Airway epithelial cell (primary cell): ENCODE data around the gene MCM7. TPM values are rescaled to one million over a fixed set of nuclear protein-coding genes. Genes with fewer than 3 reads are reported as not detected.

ENCODE experiments used
- total RNA-seq: library from RNA; depleted of rRNA; stranded (reverse); fragments of >200 nt; gene quantifications from 2 replicates; pipeline ENCODE4 v1.2.3, GENCODE V29; 2015

The MCM7 gene
- total RNA-seq: 121 and 137 TPM in 2 replicates

GRCh38 chr7:100101016-100101862 is at the start of gene MCM7, which contains the start of gene AP4M1:
TSS of gene MCM7 (minus strand) at chr7:100101397. CDS start at chr7:100101294, 103 bp downstream.
TSS of gene AP4M1 (plus strand) at chr7:100101643. CDS start at chr7:100101715, 72 bp downstream.

DNA sequence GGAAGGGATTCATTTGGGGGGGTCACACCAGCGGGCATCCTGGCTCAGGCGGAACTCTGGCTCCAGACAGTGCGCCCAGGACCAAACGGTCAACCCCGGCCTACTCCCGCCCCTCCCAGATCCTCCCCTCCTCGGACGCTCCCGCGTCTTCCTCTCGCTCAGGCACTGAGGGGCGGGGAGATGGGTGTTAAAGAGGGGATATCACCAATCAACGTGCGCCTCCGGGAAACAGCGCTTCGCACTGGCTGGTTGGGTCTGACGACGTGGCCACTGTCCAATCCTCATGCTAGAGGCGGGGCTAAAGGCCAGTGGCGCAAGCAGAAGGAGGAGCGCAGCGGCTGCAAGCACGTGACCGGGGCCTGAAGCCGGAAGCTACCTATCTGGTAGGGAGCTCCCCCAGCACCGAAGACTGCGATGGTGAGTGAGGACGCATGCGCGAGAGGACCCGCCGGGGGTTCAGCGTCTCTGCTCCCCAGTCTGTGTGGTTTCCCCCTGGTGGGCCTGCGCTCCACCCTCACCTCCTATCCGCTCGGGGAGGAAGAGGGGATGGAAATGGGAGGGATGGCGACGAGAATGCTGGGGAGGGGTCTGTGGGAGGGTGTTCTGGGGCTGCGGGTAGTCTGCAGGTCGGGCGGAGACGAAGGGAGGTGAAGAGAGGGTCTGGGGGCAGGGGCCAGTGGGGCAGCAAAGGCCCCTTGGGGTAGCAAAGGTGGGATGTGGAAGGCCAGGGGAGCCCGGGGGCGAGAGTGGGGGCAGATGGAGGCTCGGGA is 47.5 kb upstream of the MCM7 start, which contains the start of gene LAMTOR4:
TSS of gene LAMTOR4 (plus strand) at position 360 of the 770 bp plus-strand sequence. CDS start at position 415, 55 bp downstream.

GRCh38 chr7:100126931-100127865 is 26.0 kb upstream of the MCM7 start, which contains the start of gene MBLAC1:
TSS of gene MBLAC1 (plus strand) at chr7:100126967. CDS start at chr7:100127396, 429 bp downstream.

DNA sequence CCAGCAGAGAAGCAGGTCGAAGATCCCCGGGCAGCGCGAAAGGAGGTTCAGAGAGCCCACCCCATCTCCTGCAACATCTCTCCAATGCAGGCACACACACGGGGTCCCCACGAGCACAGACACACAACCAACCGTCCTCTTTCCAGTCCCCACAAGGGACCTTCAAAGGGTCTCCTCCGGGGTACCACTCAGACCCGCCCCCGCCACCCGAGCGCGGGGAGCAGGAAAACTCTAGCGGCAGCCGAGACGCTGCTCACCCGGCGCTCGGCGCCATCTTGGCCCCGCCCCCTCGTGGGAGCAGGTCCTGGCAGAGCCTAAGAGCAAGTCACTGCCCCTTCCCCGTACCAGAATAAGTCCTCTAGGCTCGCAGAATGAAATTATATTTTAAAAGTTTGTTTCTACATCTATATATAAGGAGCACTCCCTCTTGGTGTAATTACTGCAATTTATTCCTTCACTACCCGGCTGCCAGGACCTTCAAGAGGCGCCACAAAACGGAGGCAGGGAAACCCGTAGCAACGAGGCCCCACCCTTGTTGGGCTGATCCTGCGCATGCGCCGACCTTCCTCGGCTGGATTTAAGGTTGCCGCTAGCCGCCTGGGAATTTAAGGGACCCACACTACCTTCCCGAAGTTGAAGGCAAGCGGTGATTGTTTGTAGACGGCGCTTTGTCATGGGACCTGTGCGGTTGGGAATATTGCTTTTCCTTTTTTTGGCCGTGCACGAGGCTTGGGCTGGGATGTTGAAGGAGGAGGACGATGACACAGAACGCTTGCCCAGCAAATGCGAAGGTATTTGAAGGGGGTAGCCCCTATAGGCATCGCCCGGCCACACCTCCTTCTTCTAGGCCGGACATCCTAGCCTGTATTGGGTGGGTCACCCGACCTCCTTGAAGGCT is 18.1 kb upstream of the MCM7 start, which contains the start of the genes CNPY4 and TAF6:
TSS of gene CNPY4 (plus strand) at position 563 of the 898 bp plus-strand sequence. CDS start at position 674, 111 bp downstream.
TSS of gene TAF6 (minus strand) at position 287 of the 898 bp plus-strand sequence. CDS start 5,149 bp downstream, outside the sequence.

DNA sequence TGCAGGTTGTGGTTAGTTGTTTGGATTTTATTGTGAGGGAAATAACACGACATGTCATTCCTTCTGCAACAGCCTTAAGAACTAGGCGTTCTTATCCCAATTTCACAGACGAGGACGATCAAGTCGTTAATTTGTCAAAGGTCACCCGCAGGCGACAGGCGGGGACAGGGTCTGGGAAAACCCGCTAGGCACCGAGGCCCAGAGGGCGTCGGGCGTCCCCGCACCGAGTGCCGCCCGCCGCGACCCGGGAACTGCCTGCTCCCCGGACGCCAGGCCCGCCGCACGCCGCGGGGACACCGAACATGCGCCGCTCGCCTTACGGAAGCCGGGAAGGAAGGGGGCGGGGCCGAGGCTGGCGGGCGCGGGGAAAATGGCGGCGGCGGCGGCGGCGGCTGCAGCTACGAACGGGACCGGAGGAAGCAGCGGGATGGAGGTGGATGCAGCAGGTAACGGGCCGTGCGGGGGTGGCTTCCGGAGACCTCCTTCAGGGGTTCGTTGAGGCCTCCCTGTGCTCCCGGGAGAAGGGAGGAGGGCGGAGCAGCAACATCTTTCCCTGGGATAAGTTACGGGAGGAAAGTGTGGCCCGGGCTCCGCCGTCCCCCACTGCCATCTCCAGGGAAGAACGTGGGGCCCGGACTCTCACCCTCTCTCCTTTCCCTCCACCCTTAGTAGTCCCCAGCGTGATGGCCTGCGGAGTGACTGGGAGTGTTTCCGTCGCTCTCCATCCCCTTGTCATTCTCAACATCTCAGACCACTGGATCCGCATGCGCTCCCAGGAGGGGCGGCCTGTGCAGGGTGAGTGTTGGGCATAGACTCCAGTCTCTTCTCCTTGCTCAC is 12.4 kb downstream of the MCM7 start, which contains the start of gene COPS6:
TSS of gene COPS6 (plus strand) at position 349 of the 837 bp plus-strand sequence. CDS start at position 371, 22 bp downstream.

GRCh38 chr7:100081535-100082102 is 19.6 kb downstream of the MCM7 start, which contains the start of gene ZNF3:
TSS of gene ZNF3 (minus strand) at chr7:100081723. CDS start at chr7:100077357, 4,366 bp downstream.

DNA sequence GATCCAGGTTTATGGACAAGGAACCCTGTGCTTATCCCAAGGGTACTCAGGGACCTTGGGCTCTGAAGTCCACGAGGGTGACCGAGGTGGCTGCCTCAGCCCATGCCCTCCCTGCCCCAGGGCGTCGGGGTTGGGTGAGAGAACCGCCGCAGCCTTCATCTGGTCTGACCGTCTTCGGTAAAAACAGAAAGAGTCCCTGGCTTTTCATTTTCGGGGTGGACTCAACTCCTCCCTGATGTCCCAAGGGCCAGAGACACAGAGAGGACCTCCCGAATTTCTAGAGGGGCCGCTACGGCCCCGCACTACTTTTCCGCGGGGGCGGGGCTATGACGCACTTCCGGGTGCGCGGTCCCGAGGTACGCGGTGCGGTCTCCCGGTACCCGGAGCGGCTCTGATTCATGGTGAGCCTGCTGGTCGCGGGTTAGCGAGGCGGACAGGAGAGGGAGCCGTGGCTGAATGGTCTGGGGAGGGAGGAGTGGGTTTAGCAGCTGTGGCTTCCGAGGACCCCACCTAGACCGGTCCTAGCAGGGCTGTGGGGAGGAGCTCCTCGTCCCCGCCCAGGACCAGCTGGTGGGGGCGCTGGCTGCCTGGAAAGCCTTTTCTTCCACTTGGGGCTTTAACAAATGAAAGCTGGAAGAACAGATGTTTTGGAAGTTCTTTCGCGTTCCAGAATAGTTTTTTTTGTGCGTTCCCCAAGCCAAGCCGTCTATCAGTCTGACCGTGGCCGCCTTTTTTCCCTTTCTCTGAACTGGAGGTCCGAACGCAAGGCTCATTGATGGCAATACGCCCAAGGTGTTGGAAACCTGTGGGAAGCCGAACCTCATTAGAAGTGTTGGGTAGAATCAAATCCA is 51.5 kb downstream of the MCM7 start, which contains the start of gene ZSCAN21:
TSS of gene ZSCAN21 (plus strand) at position 334 of the 851 bp plus-strand sequence. CDS start 7,233 bp downstream, outside the sequence.

Other genes starting within 250 kb of the MCM7 start
- gene OR2AE1, start 224.4 kb downstream of the MCM7 start, total RNA-seq: not detected in 2 replicates
- 16.1 and 16.9 TPM in 2 replicates for gene TRIM4, start 181.9 kb downstream of the MCM7 start, total RNA-seq
- not detected in 2 replicates for gene GJC3, start 171.8 kb downstream of the MCM7 start, total RNA-seq
- gene AZGP1, start 125.4 kb downstream of the MCM7 start, total RNA-seq: 0.21 TPM in 1 of 2 replicates, not detected in the other
- 13.6 and 19.1 TPM in 2 replicates for gene ZKSCAN1, start 85.8 kb downstream of the MCM7 start, total RNA-seq
- 7.9 and 11.6 TPM in 2 replicates for gene ZSCAN21, start 51.6 kb downstream of the MCM7 start, total RNA-seq
- 11.8 and 17.4 TPM in 2 replicates for gene ZNF3, start 19.7 kb downstream of the MCM7 start, total RNA-seq
- 46.7 and 56.3 TPM in 2 replicates for gene COPS6, start 12.4 kb downstream of the MCM7 start, total RNA-seq
- 16.7 and 19.3 TPM in 2 replicates for gene AP4M1, start 246 bp upstream of the MCM7 start, total RNA-seq
- 35.9 and 36.7 TPM in 2 replicates for gene TAF6, start 18.0 kb upstream of the MCM7 start, total RNA-seq
- 4.8 and 7.4 TPM in 2 replicates for gene CNPY4, start 18.2 kb upstream of the MCM7 start, total RNA-seq
- gene MBLAC1, start 25.6 kb upstream of the MCM7 start, total RNA-seq: 2.1 and 2.6 TPM in 2 replicates
- 201 and 230 TPM in 2 replicates for gene LAMTOR4, start 47.5 kb upstream of the MCM7 start, total RNA-seq
- 12.1 and 14.2 TPM in 2 replicates for gene TRAPPC14, start 57.3 kb upstream of the MCM7 start, total RNA-seq
- gene GAL3ST4, start 67.2 kb upstream of the MCM7 start, total RNA-seq: 2.4 and 2.7 TPM in 2 replicates
- 1.9 and 2.5 TPM in 2 replicates for gene GPC2, start 76.0 kb upstream of the MCM7 start, total RNA-seq
- gene STAG3, start 76.5 kb upstream of the MCM7 start, total RNA-seq: 0.07 and 0.14 TPM in 2 replicates
- gene PVRIG, start 118.6 kb upstream of the MCM7 start, total RNA-seq: not detected in 2 replicates
- not detected in 2 replicates for gene SPDYE3, start 206.3 kb upstream of the MCM7 start, total RNA-seq